GM20000 (cell line): ENCODE data around the gene ADCY2.

ENCODE experiments used
- DNase-seq: peaks from one replicate; pipeline ENCODE4 v3.0.0; 2012; ENCODE audit warnings: low spot score
- CTCF ChIP-seq: IDR thresholded peaks from 2 replicates; pipeline ENCODE4 v1.5.1; 2012; ENCODE audit warnings: mild to moderate bottlenecking, control low read depth; ENCODE audit errors: extremely low read depth, missing control alignments

ADCY2 gene

GRCh38 chr5:7388553-7388952 is 7.4 kb upstream of the ADCY2 start:
- no peak for DNase-seq
- no peak for TF ChIP-seq CTCF

- no peak for DNase-seq
- no peak for TF ChIP-seq CTCF
These were observed 4.7 kb upstream of the ADCY2 start for GRCh38 chr5:7391215-7391614.

GRCh38 chr5:7391814-7392692 is 3.9 kb upstream of the ADCY2 start:
- TF ChIP-seq CTCF = peak; percentile 9
- no peak for DNase-seq

GRCh38 chr5:7392693-7393024 is 3.3 kb upstream of the ADCY2 start:
- no peak for TF ChIP-seq CTCF

GRCh38 chr5:7393921-7394799 is 1.8 kb upstream of the ADCY2 start:
- TF ChIP-seq CTCF = no peak
- DNase-seq = no peak

More at GRCh38 chr5:7392693-7393024, 3.3 kb upstream of the ADCY2 start:
- no peak for DNase-seq

- no peak for DNase-seq
- no peak for TF ChIP-seq CTCF
These were observed 978 bp upstream of the ADCY2 start for GRCh38 chr5:7394889-7395431.

- no peak for DNase-seq
- TF ChIP-seq CTCF = no peak
These were observed 449 bp upstream of the ADCY2 start for GRCh38 chr5:7395432-7395946.
